ENCODE data around the gene ODF2.

Gene ODF2

DNA sequence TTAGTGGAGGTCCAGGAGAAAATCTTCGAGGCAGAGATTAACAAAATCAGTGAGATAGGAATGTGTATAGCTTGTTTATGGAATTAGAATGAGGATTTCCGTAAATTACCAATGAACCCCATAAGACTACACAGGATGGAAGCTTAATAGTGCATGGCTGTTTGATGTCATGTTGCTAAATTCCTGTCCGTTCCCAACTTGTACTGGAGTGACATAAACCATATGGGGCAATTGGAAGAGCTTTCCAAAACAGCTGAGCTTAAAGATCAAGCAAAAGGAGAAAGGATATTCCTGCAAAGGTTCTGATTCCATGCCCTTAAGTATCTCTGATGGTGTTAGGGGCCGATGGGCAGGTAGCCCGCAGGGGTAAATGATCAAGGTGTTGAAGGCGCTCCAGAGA lies 66.2 kb downstream of the ODF2 start:
- Mint-ChIP-seq H3K4me1 (ENCODE audit: low read depth) (peaks cover 3% of the 10 kb centered on the region), H3K36me3 (peaks cover 12% of the 10 kb centered on the region), H3K4me3 (no peak overlapping the region), H3K27ac (no peak overlapping the region), H3K9me3 (ENCODE audit: low read depth) (no peaks in the 10 kb centered on the region), H3K27me3 (no peaks in the 10 kb centered on the region)

DNA sequence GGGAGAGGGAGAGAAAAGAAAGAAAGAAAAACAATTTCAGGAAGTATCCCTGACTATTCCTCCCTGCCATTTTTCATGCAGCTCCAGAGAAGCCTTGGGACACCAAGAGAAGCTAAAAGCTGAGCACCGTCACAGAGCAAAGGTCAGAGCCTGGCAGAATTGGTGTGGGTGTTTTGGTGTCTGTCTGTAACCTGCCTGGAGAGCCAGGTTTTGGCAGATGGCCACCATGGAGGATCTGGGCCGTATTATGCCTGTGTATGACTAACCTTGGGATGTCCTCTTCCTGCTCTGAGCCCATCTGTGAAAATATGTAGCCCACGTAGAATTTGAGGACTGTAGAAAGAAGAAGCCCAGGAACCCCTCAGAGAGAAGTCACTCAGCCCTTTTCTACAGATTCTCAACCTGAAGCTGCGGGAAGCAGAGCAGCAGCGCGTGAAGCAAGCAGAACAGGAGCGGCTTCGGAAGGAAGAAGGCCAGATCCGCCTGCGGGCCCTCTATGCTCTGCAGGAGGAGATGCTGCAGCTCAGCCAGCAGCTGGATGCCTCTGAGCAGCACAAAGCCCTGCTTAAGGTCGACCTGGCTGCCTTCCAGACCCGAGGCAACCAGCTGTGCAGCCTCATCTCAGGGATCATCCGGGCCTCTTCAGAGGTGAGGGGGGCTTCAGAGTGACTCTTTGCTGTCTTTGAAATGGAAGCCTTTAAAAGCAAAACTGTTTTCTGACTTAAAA lies 67.6 kb downstream of the ODF2 start:
- Mint-ChIP-seq H3K36me3 (peaks cover 9% of the 10 kb centered on the region), H3K27me3 (no peaks in the 10 kb centered on the region), H3K9me3 (ENCODE audit: low read depth) (no peaks in the 10 kb centered on the region), H3K4me3 (no peak overlapping the region), H3K4me1 (ENCODE audit: low read depth) (peaks cover 3% of the 10 kb centered on the region), H3K27ac (no peak overlapping the region)

DNA sequence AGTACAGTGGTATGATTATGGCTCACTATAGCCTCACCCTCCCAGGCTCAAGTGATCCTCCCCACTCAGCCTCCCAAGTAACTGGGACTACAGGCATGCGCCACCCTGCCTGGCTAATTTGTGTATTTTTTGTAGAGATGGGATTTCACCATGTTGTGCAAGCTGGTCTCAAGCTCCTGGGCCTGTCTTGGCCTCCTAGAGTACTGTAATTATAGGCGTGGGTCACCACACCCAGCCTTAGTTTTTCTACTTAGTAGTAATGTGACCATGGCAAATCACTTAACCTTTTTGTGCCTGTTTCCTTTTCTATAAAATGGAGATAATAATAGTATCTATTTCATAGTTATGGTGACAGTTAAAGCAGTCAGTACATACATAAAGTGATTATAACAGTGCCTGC lies 70.9 kb downstream of the ODF2 start:
- H3K9me3 Mint-ChIP-seq (ENCODE audit: low read depth) = no peaks in the 10 kb centered on the region
- no peak overlapping the region for H3K4me3 Mint-ChIP-seq
- no peak overlapping the region for H3K27ac Mint-ChIP-seq
- no peaks in the 10 kb centered on the region for H3K27me3 Mint-ChIP-seq
- H3K4me1 Mint-ChIP-seq (ENCODE audit: low read depth) = peaks cover 3% of the 10 kb centered on the region
- peaks cover 6% of the 10 kb centered on the region for H3K36me3 Mint-ChIP-seq

DNA sequence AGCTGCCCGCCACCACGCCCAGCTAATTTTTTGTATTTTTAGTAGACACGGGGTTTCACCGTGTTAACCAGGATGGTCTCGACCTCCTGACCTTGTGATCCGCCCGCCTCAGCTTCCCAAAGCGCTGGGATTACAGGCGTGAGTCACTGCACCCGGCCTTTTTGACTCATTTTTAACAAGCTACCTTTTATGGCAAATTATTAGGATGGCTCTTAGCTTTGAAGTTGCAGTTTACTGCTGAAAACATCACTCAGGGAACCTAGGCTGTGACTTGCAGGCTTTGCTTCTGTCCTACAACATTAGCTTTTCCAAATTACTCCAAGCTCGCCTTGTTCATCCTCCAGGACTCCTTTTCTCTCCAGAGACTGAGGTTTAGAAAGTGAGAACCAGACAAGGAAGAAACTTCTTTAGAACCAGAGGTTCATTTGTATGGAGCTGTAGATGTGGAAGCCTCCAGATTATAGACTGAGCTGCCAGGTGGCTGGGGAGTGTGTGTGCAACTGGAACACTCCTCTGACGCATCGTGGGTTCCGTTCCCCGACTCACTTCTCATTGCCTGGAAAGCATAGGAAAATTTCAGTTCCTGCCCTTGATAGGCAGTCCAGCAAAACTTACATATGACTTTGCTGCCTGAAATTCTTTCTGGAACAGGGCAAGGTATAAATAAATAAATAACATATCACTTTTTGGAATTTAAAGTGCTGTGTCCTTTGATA lies 72.8 kb downstream of the ODF2 start:
- H3K27ac Mint-ChIP-seq = no peak overlapping the region
- H3K36me3 Mint-ChIP-seq = peaks cover 7% of the 10 kb centered on the region

DNA sequence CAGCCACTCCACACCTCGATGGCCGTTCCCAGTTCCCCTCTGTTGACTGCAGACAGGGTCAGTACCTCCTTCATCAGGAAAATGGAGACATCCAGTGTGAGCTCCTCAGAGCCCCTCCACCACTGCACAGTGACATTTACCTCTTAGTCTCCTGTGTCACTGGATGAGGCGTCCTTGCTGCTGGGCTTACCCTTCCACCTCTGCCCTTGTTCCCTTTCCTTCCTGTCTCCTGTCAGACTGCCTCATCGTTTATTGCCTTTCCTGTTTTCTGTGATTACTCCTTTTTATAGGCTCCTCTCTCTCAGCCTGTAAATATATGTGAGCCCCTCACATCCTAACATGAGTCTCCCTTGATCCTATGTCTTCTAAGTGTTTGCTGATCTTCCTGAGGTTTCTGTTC lies 73.4 kb downstream of the ODF2 start:
- Mint-ChIP-seq H3K27me3 (no peaks in the 10 kb centered on the region), H3K9me3 (ENCODE audit: low read depth) (no peaks in the 10 kb centered on the region), H3K4me1 (ENCODE audit: low read depth) (no peaks in the 10 kb centered on the region), H3K4me3 (no peak overlapping the region), H3K27ac (no peak overlapping the region), H3K36me3 (peaks cover 7% of the 10 kb centered on the region)

More for the DNA sequence above, 72.8 kb downstream of the ODF2 start:
- H3K9me3 Mint-ChIP-seq (ENCODE audit: low read depth) = no peaks in the 10 kb centered on the region
- H3K4me1 Mint-ChIP-seq (ENCODE audit: low read depth) = no peaks in the 10 kb centered on the region
- no peaks in the 10 kb centered on the region for H3K27me3 Mint-ChIP-seq
- no peak overlapping the region for H3K4me3 Mint-ChIP-seq

DNA sequence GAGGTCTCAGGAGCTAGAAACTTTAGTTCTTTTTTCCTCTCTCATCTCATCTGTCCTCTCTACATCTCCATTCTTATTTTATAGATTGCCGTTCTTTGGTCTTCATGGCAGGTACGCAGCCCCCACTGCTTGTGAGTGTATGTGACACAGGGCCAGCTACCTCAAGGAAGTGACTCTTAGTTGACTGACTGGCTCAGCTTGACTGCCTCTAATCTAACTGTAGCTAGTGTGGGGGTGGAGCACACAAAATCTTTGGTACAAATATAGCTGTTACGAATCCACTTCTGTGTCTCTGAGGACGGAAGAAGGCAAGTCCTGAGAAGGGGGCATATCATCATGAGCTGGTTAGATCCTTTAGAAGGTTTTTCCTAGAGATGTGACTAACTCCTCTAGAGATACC lies 76.8 kb downstream of the ODF2 start:
- H3K36me3 Mint-ChIP-seq = peaks cover 7% of the 10 kb centered on the region
- no peaks in the 10 kb centered on the region for H3K27me3 Mint-ChIP-seq
- H3K9me3 Mint-ChIP-seq (ENCODE audit: low read depth) = no peaks in the 10 kb centered on the region
- no peaks in the 10 kb centered on the region for H3K4me1 Mint-ChIP-seq (ENCODE audit: low read depth)
- H3K27ac Mint-ChIP-seq = no peak overlapping the region
- H3K4me3 Mint-ChIP-seq = no peak overlapping the region

DNA sequence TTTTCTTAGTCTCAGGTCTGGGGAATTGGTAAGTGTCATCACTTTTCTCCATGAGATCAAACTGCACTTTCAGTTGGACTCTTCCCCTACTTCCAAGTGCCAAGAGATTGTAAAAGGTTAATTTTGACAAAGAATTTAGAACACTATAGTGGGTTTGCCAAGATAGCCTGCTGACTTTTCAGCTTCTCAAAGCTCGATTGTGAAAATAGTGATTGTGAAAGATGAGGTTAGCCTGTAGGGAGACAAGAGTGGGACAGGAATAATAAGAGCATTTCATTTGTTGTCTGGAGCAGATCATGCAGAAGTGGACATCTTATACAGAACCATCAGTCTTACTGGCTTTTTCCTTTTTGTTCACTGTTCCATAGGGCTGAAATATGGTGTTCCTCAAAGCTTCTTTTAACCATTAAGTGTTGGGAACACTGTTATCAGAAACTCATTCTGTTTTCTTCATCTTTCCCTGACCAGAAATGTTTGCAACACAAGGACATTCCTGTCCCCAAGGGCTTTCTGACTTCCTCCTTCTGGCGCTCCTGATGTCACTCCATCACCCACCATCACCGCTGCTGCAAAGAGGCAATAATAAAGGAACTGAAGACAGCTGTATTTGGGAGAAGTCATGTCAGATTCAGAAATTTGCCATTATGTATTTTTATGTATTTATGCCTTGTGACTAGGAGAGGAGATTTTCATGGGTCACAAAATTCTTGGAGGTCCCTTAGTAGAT lies 85.0 kb downstream of the ODF2 start:
- no peaks in the 10 kb centered on the region for H3K27me3 Mint-ChIP-seq
- peak overlapping the region; percentile 43 for H3K27ac Mint-ChIP-seq
- peaks cover 14% of the 10 kb centered on the region for H3K36me3 Mint-ChIP-seq

DNA sequence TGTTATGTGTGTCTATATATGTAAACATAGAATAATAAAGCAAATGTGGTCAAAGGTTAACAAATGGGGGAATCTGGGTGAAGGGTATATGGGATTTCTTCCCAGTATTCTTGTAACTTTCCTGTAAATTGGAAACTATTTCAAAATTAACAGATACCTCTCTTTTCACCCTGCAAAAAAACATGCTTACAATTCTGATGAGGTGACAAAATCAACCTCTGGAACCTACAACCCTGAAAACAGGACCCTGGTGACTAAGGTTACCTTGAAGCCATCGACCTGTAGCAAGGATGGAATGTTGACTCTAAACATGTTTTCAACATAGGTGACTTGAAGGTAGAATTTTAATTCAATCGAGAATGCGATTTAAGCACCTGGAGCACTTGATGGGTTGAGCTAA lies 90.7 kb downstream of the ODF2 start:
- Mint-ChIP-seq H3K36me3 (peaks cover 5% of the 10 kb centered on the region), H3K9me3 (ENCODE audit: low read depth) (no peaks in the 10 kb centered on the region), H3K27me3 (no peaks in the 10 kb centered on the region), H3K27ac (no peak overlapping the region), H3K4me3 (no peak overlapping the region), H3K4me1 (ENCODE audit: low read depth) (peaks cover 19% of the 10 kb centered on the region)

More for the DNA sequence above, 85.0 kb downstream of the ODF2 start:
- H3K4me3 Mint-ChIP-seq = no peak overlapping the region
- H3K9me3 Mint-ChIP-seq (ENCODE audit: low read depth) = no peaks in the 10 kb centered on the region
- peaks cover 2% of the 10 kb centered on the region for H3K4me1 Mint-ChIP-seq (ENCODE audit: low read depth)

DNA sequence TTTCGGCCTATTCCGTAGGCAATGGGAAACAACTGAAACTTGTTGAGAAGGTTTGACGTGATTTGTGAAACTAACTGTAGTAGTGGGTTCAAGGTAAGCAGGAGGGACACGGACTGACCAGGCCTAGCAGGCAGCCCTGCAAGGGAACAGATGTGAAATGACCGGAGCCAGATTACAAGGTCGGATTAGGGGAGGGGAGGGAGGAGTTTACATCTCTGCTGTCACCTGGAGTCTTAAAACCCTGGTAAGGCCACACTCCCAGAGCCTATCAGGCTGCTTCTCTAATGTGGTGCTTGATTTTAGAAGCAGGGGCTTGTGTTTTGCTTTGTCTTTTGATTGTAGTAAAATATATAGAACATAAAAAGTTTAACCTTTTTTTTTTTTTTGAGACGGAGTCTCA lies 93.1 kb downstream of the ODF2 start:
- Mint-ChIP-seq H3K9me3 (ENCODE audit: low read depth) (no peaks in the 10 kb centered on the region), H3K27ac (no peak overlapping the region), H3K27me3 (no peaks in the 10 kb centered on the region), H3K4me1 (ENCODE audit: low read depth) (peaks cover 25% of the 10 kb centered on the region), H3K4me3 (no peak overlapping the region), H3K36me3 (no peaks in the 10 kb centered on the region)

DNA sequence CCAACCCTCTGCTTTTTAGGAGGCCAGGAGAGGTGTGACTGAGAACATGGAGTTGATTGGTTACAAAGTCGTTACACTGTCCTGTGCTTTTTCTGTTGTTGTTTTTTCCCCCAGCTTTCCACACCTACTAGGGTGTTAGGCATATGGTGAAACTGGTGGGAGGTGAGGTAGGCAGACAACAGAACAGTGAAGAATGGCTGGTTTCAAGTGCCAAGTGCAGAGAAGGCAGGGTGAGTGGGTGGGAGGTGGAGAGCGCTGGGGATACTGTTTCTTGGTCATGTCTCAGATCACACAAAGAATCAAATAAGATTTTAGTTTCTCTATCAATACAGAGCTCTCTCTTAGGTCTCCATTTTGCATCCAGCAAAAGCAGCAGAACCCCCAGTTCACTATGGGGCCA lies 94.4 kb downstream of the ODF2 start:
- peak overlapping the region; percentile 66 for H3K4me3 Mint-ChIP-seq
- no peaks in the 10 kb centered on the region for H3K36me3 Mint-ChIP-seq
- peaks cover 25% of the 10 kb centered on the region for H3K4me1 Mint-ChIP-seq (ENCODE audit: low read depth)
- H3K27me3 Mint-ChIP-seq = no peaks in the 10 kb centered on the region
- H3K9me3 Mint-ChIP-seq (ENCODE audit: low read depth) = no peaks in the 10 kb centered on the region
- peak overlapping the region; percentile 43 for H3K27ac Mint-ChIP-seq
